Keratinocyte (primary cell): Measurements from ENCODE around the gene PLEKHA1. TPM values are rescaled to one million over a fixed set of nuclear protein-coding genes. Genes with fewer than 3 reads are reported as not detected.

Experiments used
- DNase-seq: peaks from one replicate; pipeline ENCODE4 v3.0.0-alpha.2; 2011; ENCODE audit warnings: low read depth, missing footprints, low spot score
- FAIRE-seq: peaks from 2 replicates; lab custom pipeline; 2011; peaks lifted over from hg19 to GRCh38; lab: Jason Lieb, UNC
- H2AFZ ChIP-seq: 2 replicates; pipeline ENCODE4 v1.6.0; 2012; ENCODE audit warnings: low read length, control low read depth, inconsistent platforms; ENCODE audit not compliant: control insufficient read depth
- H3K27ac ChIP-seq: 2 replicates; pipeline ENCODE4 v1.5.1; 2011; ENCODE audit warnings: low read length; ENCODE audit not compliant: control insufficient read depth, insufficient read depth
- H3K27me3 ChIP-seq: 3 replicates; pipeline ENCODE4 v1.6.0; 2011; ENCODE audit warnings: low read length; ENCODE audit not compliant: control insufficient read depth, insufficient read depth; ENCODE audit errors: extremely low read depth
- H3K36me3 ChIP-seq, 2 experiments: 2 replicates in 1 of 2; 3 replicates in 1 of 2; pipeline ENCODE4 v1.5.1; 2011; ENCODE audit warnings: low read length in 2 of 2, mild to moderate bottlenecking in 1 of 2; ENCODE audit not compliant: control insufficient read depth in 2 of 2, insufficient read depth in 2 of 2; ENCODE audit errors: extremely low read depth in 1 of 2
- H3K4me1 ChIP-seq: 3 replicates; pipeline ENCODE4 v1.5.1; 2011; ENCODE audit warnings: low read length; ENCODE audit not compliant: control insufficient read depth, insufficient read depth; ENCODE audit errors: extremely low read depth
- H3K4me2 ChIP-seq: 3 replicates; pipeline ENCODE4 v1.6.0; 2011; ENCODE audit warnings: low read depth, low read length; ENCODE audit not compliant: control insufficient read depth, insufficient read depth; ENCODE audit errors: extremely low read depth
- H3K4me3 ChIP-seq, 3 experiments: fragments of 200-600 bp in 1 of 3; sonication (generic) in 1 of 3; 2 replicates in 2 of 3; 3 replicates in 1 of 3; pipeline ENCODE4 v1.5.1; 2011 to 2016; ENCODE audit warnings: low read length in 3 of 3, mild to moderate bottlenecking in 3 of 3, control low read depth in 2 of 3, inconsistent platforms in 1 of 3, low read depth in 1 of 3, mixed read lengths in 1 of 3, mixed run types in 1 of 3, moderate library complexity in 1 of 3; ENCODE audit not compliant: control insufficient read depth in 2 of 3, insufficient read depth in 2 of 3; ENCODE audit errors: extremely low read depth in 1 of 3
- H3K79me2 ChIP-seq: 2 replicates; pipeline ENCODE4 v1.6.0; 2012; ENCODE audit warnings: low read length; ENCODE audit not compliant: control insufficient read depth, insufficient read depth
- H3K9ac ChIP-seq: 3 replicates; pipeline ENCODE4 v1.6.0; 2011; ENCODE audit warnings: low read length; ENCODE audit not compliant: control insufficient read depth, insufficient read depth; ENCODE audit errors: extremely low read depth
- H3K9me1 ChIP-seq: 3 replicates; pipeline ENCODE4 v1.6.0; 2011; ENCODE audit warnings: low read length; ENCODE audit not compliant: control insufficient read depth, insufficient read depth; ENCODE audit errors: extremely low read depth
- H3K9me3 ChIP-seq: 2 replicates; pipeline ENCODE4 v1.5.1; 2012; ENCODE audit warnings: low read depth, low read length; ENCODE audit not compliant: control insufficient read depth
- H4K20me1 ChIP-seq: 3 replicates; pipeline ENCODE4 v1.6.0; 2011; ENCODE audit warnings: low read length; ENCODE audit not compliant: control insufficient read depth, insufficient read depth; ENCODE audit errors: extremely low read depth
- EZH2 ChIP-seq: IDR thresholded peaks from one replicate; pipeline ENCODE4 v1.6.1; 2012; ENCODE audit warnings: inconsistent platforms, mild to moderate bottlenecking, low read length, moderate library complexity
- dilution Hi-C: fragments of 300-500 bp; cut with MboI; formaldehyde crosslinking; loops from one replicate; pipeline ENCODE4 v1.7.0; 2020; ENCODE audit warnings: low sequenced_read_pairs; ENCODE audit not compliant: extremely low pct_ligation_motif_present
- polyA plus RNA-seq, 5 experiments: library from polyadenylated mRNA; depleted of rRNA in 3 of 5; stranded (reverse) in 3 of 5; stranded (forward) in 1 of 5; unstranded in 1 of 5; fragments of >200 nt; gene quantifications; 1 replicate in 1 of 5; 2 replicates in 3 of 5; 3 replicates in 1 of 5; pipeline versions ENCODE4 v1.2.1 to v1.2.3, GENCODE V29; 2011 to 2012; ENCODE audit warnings: missing spikeins in 2 of 5, low read depth in 1 of 5, low replicate concordance in 1 of 5
- TF ChIP-seq, protein P1 (sequence below), 3 experiments: IDR thresholded peaks in 1 of 3; conservative IDR thresholded peaks in 1 of 3; optimal IDR thresholded peaks in 1 of 3; 2 replicates in 2 of 3; 3 replicates in 1 of 3; pipeline versions ENCODE3 to v1.5.1; 2011; ENCODE audit warnings: low read length in 3 of 3, mild to moderate bottlenecking in 3 of 3, moderate library complexity in 2 of 3, control low read depth in 1 of 3, inconsistent platforms in 1 of 3; ENCODE audit not compliant: insufficient read depth in 2 of 3; ENCODE audit errors: extremely low read depth in 1 of 3

Gene PLEKHA1
- polyA plus RNA-seq, 1 donor (not counting 4 experiments of a cell fraction or from before 2014, with no cell fraction given): 66.7 TPM

DNA sequence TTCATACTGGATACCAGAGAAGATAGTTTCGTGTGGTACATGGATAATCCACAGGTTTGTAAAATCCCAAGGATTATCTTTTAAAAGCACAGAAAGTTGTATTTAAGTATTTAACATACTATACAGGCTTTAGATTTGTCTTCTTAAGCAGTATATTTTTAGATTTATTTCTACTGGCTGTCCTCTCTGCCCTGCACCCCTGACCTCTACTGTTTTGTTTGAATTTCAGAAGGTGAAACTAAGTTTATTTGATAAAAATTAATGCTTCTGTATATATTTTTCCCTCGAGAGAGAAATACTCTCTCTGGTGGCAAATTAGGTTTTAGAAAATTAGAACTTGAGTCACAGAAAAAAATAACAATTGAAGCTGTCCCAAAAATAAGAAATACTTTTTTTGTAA, 18.8 kb downstream of the PLEKHA1 start:
- no peak for FAIRE-seq
- TF ChIP-seq EZH2: no peak
- TF ChIP-seq, protein P1, sequence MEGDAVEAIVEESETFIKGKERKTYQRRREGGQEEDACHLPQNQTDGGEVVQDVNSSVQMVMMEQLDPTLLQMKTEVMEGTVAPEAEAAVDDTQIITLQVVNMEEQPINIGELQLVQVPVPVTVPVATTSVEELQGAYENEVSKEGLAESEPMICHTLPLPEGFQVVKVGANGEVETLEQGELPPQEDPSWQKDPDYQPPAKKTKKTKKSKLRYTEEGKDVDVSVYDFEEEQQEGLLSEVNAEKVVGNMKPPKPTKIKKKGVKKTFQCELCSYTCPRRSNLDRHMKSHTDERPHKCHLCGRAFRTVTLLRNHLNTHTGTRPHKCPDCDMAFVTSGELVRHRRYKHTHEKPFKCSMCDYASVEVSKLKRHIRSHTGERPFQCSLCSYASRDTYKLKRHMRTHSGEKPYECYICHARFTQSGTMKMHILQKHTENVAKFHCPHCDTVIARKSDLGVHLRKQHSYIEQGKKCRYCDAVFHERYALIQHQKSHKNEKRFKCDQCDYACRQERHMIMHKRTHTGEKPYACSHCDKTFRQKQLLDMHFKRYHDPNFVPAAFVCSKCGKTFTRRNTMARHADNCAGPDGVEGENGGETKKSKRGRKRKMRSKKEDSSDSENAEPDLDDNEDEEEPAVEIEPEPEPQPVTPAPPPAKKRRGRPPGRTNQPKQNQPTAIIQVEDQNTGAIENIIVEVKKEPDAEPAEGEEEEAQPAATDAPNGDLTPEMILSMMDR (optimal IDR thresholded peaks at IDR 0.05 in 1 of 3, IDR thresholded peaks at IDR 0.05 in 1 of 3, conservative IDR thresholded peaks at IDR 0.05 in 1 of 3; ENCODE audit: extremely low read depth in 1 of 3, insufficient read depth in 2 of 3, low read length in 3 of 3): no peak
- Histone ChIP-seq H3K9me3 (no peaks in the 10 kb centered on the region), H3K9ac (no peak overlapping the region), H3K4me2 (no peak overlapping the region), H4K20me1 (no peaks in the 10 kb centered on the region), H3K27me3 (no peaks in the 10 kb centered on the region), H3K4me1 (peaks cover 9% of the 10 kb centered on the region), H3K36me3 (peaks cover 4 to 5% of the 10 kb centered on the region in 2 experiments), H3K4me3 (no peak overlapping the region), H3K79me2 (peaks cover 26% of the 10 kb centered on the region), H3K9me1 (no peaks in the 10 kb centered on the region), H2AFZ (no peak overlapping the region), H3K27ac (no peak overlapping the region)
- no peak for DNase-seq
- dilution Hi-C loops: no loop called here

DNA sequence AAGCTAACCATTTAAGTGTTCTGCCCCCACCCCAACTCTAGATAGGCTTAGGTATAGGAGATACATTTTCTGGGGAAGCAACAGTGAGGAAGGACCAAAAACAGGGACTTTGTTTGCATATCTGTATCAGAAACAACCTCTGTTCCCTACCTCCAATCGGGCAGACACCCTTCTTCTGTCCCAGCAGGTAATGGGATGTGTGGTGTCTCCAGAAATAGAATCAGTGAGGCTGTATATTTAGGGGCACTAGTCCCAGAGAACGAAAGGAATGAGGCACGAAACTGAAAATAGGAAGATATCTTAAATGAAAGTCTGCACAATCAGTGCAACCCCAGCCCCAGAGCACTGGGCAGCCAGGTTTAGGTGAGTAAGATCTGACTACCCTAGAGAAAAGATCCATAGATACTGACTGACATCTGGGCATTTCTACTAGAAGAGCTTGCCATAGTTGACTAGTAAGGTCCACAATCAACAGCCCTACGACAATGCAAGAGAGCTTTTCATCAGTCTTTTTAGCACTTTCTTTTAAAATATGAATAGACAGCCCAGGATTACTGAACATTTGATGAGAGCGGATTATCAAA, 28.1 kb downstream of the PLEKHA1 start:
- H3K9me3 ChIP-seq: no peaks in the 10 kb centered on the region
- H3K9me1 ChIP-seq: no peaks in the 10 kb centered on the region
- TF ChIP-seq EZH2: no peak
- TF ChIP-seq, protein P1 (optimal IDR thresholded peaks at IDR 0.05 in 1 of 3, IDR thresholded peaks at IDR 0.05 in 1 of 3, conservative IDR thresholded peaks at IDR 0.05 in 1 of 3; ENCODE audit: extremely low read depth in 1 of 3, insufficient read depth in 2 of 3, low read length in 3 of 3): no peak
- peaks cover 8% of the 10 kb centered on the region for H3K4me1 ChIP-seq
- H3K27me3 ChIP-seq: no peaks in the 10 kb centered on the region
- DNase-seq (no peak), FAIRE-seq (no peak)
- no peak overlapping the region for H3K4me2 ChIP-seq
- H3K27ac ChIP-seq: no peak overlapping the region
- H3K79me2 ChIP-seq: no peaks in the 10 kb centered on the region
- no peak overlapping the region for H2AFZ ChIP-seq
- dilution Hi-C loops: no loop called here
- no peak overlapping the region for H3K9ac ChIP-seq
- H3K36me3 ChIP-seq: peaks cover 13 to 28% of the 10 kb centered on the region in 2 experiments
- no peak overlapping the region for H3K4me3 ChIP-seq
- no peaks in the 10 kb centered on the region for H4K20me1 ChIP-seq
